Loucy (cell line): ENCODE measurements around the gene C8A.

Experiments used
- H2AFZ ChIP-seq: fragments of 200-600 bp; sonication (generic); 2 replicates; pipeline ENCODE4 v1.6.0; 2016; ENCODE audit warnings: antibody characterized with exemption, mild to moderate bottlenecking, low read length, moderate library complexity
- H3F3A ChIP-seq: fragments of 200-600 bp; 2 replicates; pipeline ENCODE4 v1.6.0; 2016; ENCODE audit warnings: antibody characterized with exemption, low read depth, mild to moderate bottlenecking
- H3K27me3 ChIP-seq: fragments of 200-600 bp; sonication (generic); 2 replicates; pipeline ENCODE4 v1.6.1; 2014; ENCODE audit warnings: low read length, mild to moderate bottlenecking; ENCODE audit not compliant: insufficient read depth, poor library complexity, severe bottlenecking
- H3K36me3 ChIP-seq: fragments of 200-600 bp; sonication (generic); 2 replicates; pipeline ENCODE4 v1.6.1; 2016; ENCODE audit warnings: low read length; ENCODE audit not compliant: insufficient read depth
- H3K4me1 ChIP-seq: fragments of 200-600 bp; sonication (generic); 2 replicates; pipeline ENCODE4 v1.5.1; 2014; ENCODE audit warnings: low read length, mild to moderate bottlenecking; ENCODE audit not compliant: insufficient read depth, poor library complexity, severe bottlenecking
- H3K4me2 ChIP-seq: fragments of 200-600 bp; sonication (generic); 2 replicates; pipeline ENCODE4 v1.6.0; 2014; ENCODE audit warnings: antibody characterized with exemption, low read length, low read depth, mild to moderate bottlenecking; ENCODE audit not compliant: poor library complexity, severe bottlenecking
- H3K4me3 ChIP-seq: fragments of 200-600 bp; sonication (generic); 2 replicates; pipeline ENCODE4 v1.5.1; 2014; ENCODE audit warnings: low read length, mild to moderate bottlenecking, mixed read lengths; ENCODE audit not compliant: poor library complexity, severe bottlenecking
- H3K79me2 ChIP-seq: fragments of 200-600 bp; sonication (generic); 2 replicates; pipeline ENCODE4 v1.6.1; 2014; ENCODE audit warnings: low read length; ENCODE audit not compliant: insufficient read depth
- H3K9ac ChIP-seq: fragments of 200-600 bp; sonication (generic); 2 replicates; pipeline ENCODE4 v1.6.0; 2014; ENCODE audit warnings: mild to moderate bottlenecking, low read depth, low read length, moderate library complexity; ENCODE audit not compliant: poor library complexity, severe bottlenecking
- H3K9me2 ChIP-seq: fragments of 200-600 bp; sonication (generic); replicated peaks from 2 replicates; pipeline ENCODE4 v1.6.1; 2016; ENCODE audit warnings: low read depth, low read length, mixed read lengths
- H3K9me3 ChIP-seq: fragments of 200-600 bp; sonication (generic); 2 replicates; pipeline ENCODE4 v1.6.1; 2014; ENCODE audit warnings: mild to moderate bottlenecking, antibody characterized with exemption, low read length, low read depth; ENCODE audit not compliant: insufficient read depth
- H4K20me1 ChIP-seq: fragments of 200-600 bp; sonication (generic); 2 replicates; pipeline ENCODE4 v1.6.0; 2014; ENCODE audit warnings: antibody characterized with exemption, low read length, mild to moderate bottlenecking; ENCODE audit not compliant: insufficient read depth, poor library complexity, severe bottlenecking
- EZH2phosphoT487 ChIP-seq: fragments of 200-600 bp; IDR thresholded peaks from 2 replicates; pipeline ENCODE4 v1.6.1; 2018; ENCODE audit warnings: antibody characterized with exemption, mild to moderate bottlenecking, moderate library complexity, borderline replicate concordance
- TF ChIP-seq, protein P1 (sequence below): fragments of 200-600 bp; sonication (generic); conservative IDR thresholded peaks from 2 replicates; pipeline ENCODE4 v1.5.1; 2014; ENCODE audit warnings: mild to moderate bottlenecking, antibody characterized with exemption, low read length

The C8A gene

DNA sequence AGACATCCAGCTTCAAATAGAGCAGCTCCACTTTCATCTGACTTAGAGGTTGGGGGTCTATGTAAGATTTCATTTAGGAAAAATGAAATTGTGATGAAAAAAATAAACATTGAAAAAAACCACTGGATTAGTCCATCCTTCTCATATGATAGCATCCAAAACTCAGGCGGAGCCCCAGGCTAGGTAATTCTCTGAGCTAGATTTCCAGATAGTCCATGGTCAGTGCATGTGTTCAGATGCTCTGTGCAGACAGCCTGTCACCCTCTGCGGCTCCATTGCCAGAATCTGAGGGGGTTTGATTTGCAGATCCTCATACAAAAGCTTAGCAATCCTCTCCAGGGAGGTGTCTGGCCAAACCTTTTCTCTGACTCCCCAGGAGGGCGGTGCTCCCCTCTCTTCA is 62.0 kb downstream of the C8A start:
- no peaks in the 10 kb centered on the region for H4K20me1 ChIP-seq
- H3K4me2 ChIP-seq, result no peak overlapping the region
- no peaks in the 10 kb centered on the region for H3K9me2 ChIP-seq
- no peaks in the 10 kb centered on the region for H3K4me1 ChIP-seq
- H3F3A ChIP-seq, result no peaks in the 10 kb centered on the region
- H3K9me3 ChIP-seq, result no peaks in the 10 kb centered on the region
- no peak overlapping the region for H3K4me3 ChIP-seq
- no peaks in the 10 kb centered on the region for H3K79me2 ChIP-seq
- no peak overlapping the region for H2AFZ ChIP-seq
- no peaks in the 10 kb centered on the region for H3K27me3 ChIP-seq
- H3K9ac ChIP-seq, result no peak overlapping the region
- no peaks in the 10 kb centered on the region for H3K36me3 ChIP-seq
- TF ChIP-seq EZH2phosphoT487, result no peak
- TF ChIP-seq, protein P1, sequence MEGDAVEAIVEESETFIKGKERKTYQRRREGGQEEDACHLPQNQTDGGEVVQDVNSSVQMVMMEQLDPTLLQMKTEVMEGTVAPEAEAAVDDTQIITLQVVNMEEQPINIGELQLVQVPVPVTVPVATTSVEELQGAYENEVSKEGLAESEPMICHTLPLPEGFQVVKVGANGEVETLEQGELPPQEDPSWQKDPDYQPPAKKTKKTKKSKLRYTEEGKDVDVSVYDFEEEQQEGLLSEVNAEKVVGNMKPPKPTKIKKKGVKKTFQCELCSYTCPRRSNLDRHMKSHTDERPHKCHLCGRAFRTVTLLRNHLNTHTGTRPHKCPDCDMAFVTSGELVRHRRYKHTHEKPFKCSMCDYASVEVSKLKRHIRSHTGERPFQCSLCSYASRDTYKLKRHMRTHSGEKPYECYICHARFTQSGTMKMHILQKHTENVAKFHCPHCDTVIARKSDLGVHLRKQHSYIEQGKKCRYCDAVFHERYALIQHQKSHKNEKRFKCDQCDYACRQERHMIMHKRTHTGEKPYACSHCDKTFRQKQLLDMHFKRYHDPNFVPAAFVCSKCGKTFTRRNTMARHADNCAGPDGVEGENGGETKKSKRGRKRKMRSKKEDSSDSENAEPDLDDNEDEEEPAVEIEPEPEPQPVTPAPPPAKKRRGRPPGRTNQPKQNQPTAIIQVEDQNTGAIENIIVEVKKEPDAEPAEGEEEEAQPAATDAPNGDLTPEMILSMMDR, result no peak

DNA sequence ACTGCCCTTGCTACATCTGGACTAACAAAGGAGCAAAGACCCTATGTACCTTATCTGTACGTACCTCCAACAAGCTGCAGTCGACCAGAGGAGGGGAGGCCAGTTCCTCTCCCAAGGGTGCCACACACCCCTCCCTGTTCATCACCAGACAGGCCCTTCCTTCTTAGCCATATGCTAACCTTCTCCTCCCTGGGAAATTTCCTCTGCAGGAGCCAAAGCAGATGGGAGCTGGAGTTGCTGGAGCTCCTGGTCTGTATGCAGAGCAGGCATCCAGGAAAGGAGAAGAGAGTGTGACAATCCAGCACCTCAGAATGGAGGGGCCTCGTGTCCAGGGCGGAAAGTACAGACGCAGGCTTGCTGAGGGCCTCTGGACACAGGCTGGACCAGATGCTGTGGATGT is 62.8 kb downstream of the C8A start:
- Histone ChIP-seq H3K4me2 (no peak overlapping the region), H3K36me3 (no peaks in the 10 kb centered on the region), H3K4me1 (no peaks in the 10 kb centered on the region), H3K9me3 (no peaks in the 10 kb centered on the region), H3K9ac (no peak overlapping the region), H4K20me1 (no peaks in the 10 kb centered on the region), H3K27me3 (no peaks in the 10 kb centered on the region), H2AFZ (no peak overlapping the region), H3K4me3 (no peak overlapping the region), H3K9me2 (no peaks in the 10 kb centered on the region), H3K79me2 (no peaks in the 10 kb centered on the region), H3F3A (no peaks in the 10 kb centered on the region)
- TF ChIP-seq, protein P1, result no peak
- TF ChIP-seq EZH2phosphoT487, result no peak

DNA sequence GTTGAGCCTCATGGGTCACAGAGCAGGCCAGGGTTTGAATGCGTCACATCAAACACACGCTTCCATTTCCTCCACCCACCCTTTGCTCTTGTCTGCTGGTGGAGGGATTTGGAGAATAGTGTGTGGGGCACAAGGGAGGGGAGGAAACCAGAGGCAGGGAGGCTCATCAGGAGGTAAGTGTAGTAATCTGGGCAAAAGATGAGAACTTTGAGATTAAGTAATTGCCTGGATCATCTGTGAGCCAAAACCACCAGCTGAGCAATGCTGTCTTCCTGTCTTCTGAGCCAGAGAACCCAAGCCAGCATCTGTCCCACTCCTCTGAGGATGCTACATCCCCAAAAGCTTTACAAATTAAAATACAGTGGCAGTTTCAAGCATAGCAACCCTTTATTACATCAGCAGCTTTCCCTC is 66.0 kb downstream of the C8A start:
- no peak overlapping the region for H3K4me3 ChIP-seq
- no peaks in the 10 kb centered on the region for H3K79me2 ChIP-seq
- H3F3A ChIP-seq, result no peaks in the 10 kb centered on the region
- H3K9ac ChIP-seq, result no peak overlapping the region
- no peaks in the 10 kb centered on the region for H3K36me3 ChIP-seq
- no peaks in the 10 kb centered on the region for H3K4me1 ChIP-seq
- no peak overlapping the region for H3K4me2 ChIP-seq
- no peaks in the 10 kb centered on the region for H4K20me1 ChIP-seq
- no peak overlapping the region for H2AFZ ChIP-seq
- no peaks in the 10 kb centered on the region for H3K27me3 ChIP-seq
- TF ChIP-seq, protein P1, result no peak
- no peak for TF ChIP-seq EZH2phosphoT487
- H3K9me2 ChIP-seq, result no peaks in the 10 kb centered on the region
- no peaks in the 10 kb centered on the region for H3K9me3 ChIP-seq
